K562 (cell line): ENCODE measurements around the gene LEAP2. TPM values are rescaled to one million over a fixed set of nuclear protein-coding genes. Genes with fewer than 3 reads are reported as not detected.

ENCODE experiments used
- ARID2 ChIP-seq: fragments of 450-650 bp; IDR thresholded peaks from 2 replicates; pipeline ENCODE4 v1.6.1; 2017; ENCODE audit warnings: antibody characterized with exemption, mild to moderate bottlenecking
- CBX3 ChIP-seq, 2 experiments: IDR thresholded peaks; 1 replicate in 1 of 2; 2 replicates in 1 of 2; pipeline ENCODE4 v1.6.1; 2012; ENCODE audit warnings: inconsistent platforms in 2 of 2, low read length in 2 of 2, borderline replicate concordance in 1 of 2, control low read depth in 1 of 2
- CCNT2 ChIP-seq: IDR thresholded peaks from 2 replicates; pipeline ENCODE4 v1.6.1; 2011; ENCODE audit warnings: borderline replicate concordance, low read depth, mild to moderate bottlenecking, moderate library complexity, mixed read lengths, low read length; ENCODE audit not compliant: insufficient read length; ENCODE audit errors: extremely low read depth
- CHD2 ChIP-seq: IDR thresholded peaks from 2 replicates; pipeline ENCODE4 v1.6.1; 2011; ENCODE audit warnings: low read depth, low read length
- E2F5 ChIP-seq: sonication (generic); formaldehyde crosslinking; IDR thresholded peaks from 2 replicates; pipeline ENCODE4 v1.8.0; 2022; ENCODE audit warnings: mild to moderate bottlenecking, missing genetic modification reagents
- GABPB1 ChIP-seq: sonication (generic); formaldehyde crosslinking; IDR thresholded peaks from 2 replicates; pipeline ENCODE4 v1.8.0; 2022; ENCODE audit warnings: mild to moderate bottlenecking, missing genetic modification reagents
- HMGN3 ChIP-seq: IDR thresholded peaks from 2 replicates; pipeline ENCODE4 v1.6.1; 2011; ENCODE audit warnings: borderline replicate concordance, low read depth, mild to moderate bottlenecking, mixed read lengths, low read length; ENCODE audit not compliant: insufficient read length; ENCODE audit errors: extremely low read depth
- KDM2B ChIP-seq: fragments of 250-450 bp; sonication (Bioruptor Pico); IDR thresholded peaks from 2 replicates; pipeline ENCODE4 v1.8.0; 2021; ENCODE audit warnings: mild to moderate bottlenecking, moderate library complexity
- MCM2 ChIP-seq: fragments of 450-650 bp; IDR thresholded peaks from 2 replicates; pipeline ENCODE4 v1.6.1; 2017; ENCODE audit warnings: low read depth, mild to moderate bottlenecking
- MTF1 ChIP-seq: fragments of 250-450 bp; sonication (Bioruptor Pico); IDR thresholded peaks from 2 replicates; pipeline ENCODE4 v1.9.0; 2021; ENCODE audit warnings: moderate library complexity, mild to moderate bottlenecking, inconsistent platforms, borderline replicate concordance
- NR3C1 ChIP-seq: sonication (generic); formaldehyde crosslinking; IDR thresholded peaks from 2 replicates; pipeline ENCODE4 v1.8.1; 2022; ENCODE audit warnings: missing genetic modification reagents
- POLR2B ChIP-seq: fragments of 450-650 bp; IDR thresholded peaks from 2 replicates; pipeline ENCODE4 v1.6.1; 2018; ENCODE audit warnings: low read depth; ENCODE audit not compliant: partially characterized antibody
- PTRF ChIP-seq: fragments of 450-650 bp; IDR thresholded peaks from 2 replicates; pipeline ENCODE4 v1.6.1; 2016; ENCODE audit warnings: mild to moderate bottlenecking, missing genetic modification characterization, missing compliant biosample characterization
- TAF1 ChIP-seq: IDR thresholded peaks from 2 replicates; pipeline ENCODE4 v1.6.1; 2011; ENCODE audit warnings: mild to moderate bottlenecking, low read length, moderate library complexity; ENCODE audit not compliant: insufficient read depth, control insufficient read depth, severe bottlenecking; ENCODE audit errors: extremely low read depth
- TAL1 ChIP-seq: fragments of 450-650 bp; IDR thresholded peaks from 2 replicates; pipeline ENCODE4 v1.6.1; 2016; ENCODE audit warnings: mild to moderate bottlenecking
- THAP7 ChIP-seq: fragments of 250-450 bp; sonication (Bioruptor Pico); IDR thresholded peaks from 2 replicates; pipeline ENCODE4 v1.5.0; 2021
- ZNF263 ChIP-seq: sonication (generic); formaldehyde crosslinking; IDR thresholded peaks from 2 replicates; pipeline ENCODE4 v1.8.0; 2022; ENCODE audit warnings: mild to moderate bottlenecking, missing genetic modification reagents, borderline replicate concordance
- ZNF431 ChIP-seq: sonication (generic); formaldehyde crosslinking; IDR thresholded peaks from 2 replicates; pipeline ENCODE4 v1.8.0; 2022; ENCODE audit warnings: mild to moderate bottlenecking, missing genetic modification reagents
- ZNF512 ChIP-seq: IDR thresholded peaks from 2 replicates; pipeline ENCODE4 v1.6.1; 2016; ENCODE audit warnings: missing genetic modification characterization, missing compliant biosample characterization
- polyA plus RNA-seq, 8 experiments: library from polyadenylated mRNA; depleted of rRNA in 4 of 8; stranded (reverse) in 5 of 8; unstranded in 3 of 8; fragments of >200 nt; fragmentation: Nextera tagmentation in 2 of 8; fragmentation: Illumina TruSeq in 1 of 8; extraction: Ambion mirVana in 2 of 8; extraction: Trizol in 1 of 8; gene quantifications; 2 replicates each; pipeline versions ENCODE4 v1.2.1 to v1.2.3, GENCODE V29; 2011 to 2014; ENCODE audit warnings: inconsistent platforms in 1 of 8, missing spikeins in 1 of 8
- total RNA-seq, 7 experiments: library from RNA; depleted of rRNA in 6 of 7; stranded (reverse); fragments of >200 nt in 6 of 7; fragmentation: Illumina TruSeq in 2 of 7; extraction: Trizol in 2 of 7; gene quantifications; 2 replicates each; pipeline versions ENCODE4 v1.2.1 to v1.2.3, GENCODE V29; 2011 to 2021; ENCODE audit warnings: low replicate concordance in 1 of 7

Gene LEAP2
- total and polyA plus RNA-seq, 9 of the 15 experiments (the other 6 are each of a cell fraction or from before 2014, with no cell fraction given): 1.1 to 5.6 (median 2.5) TPM

GRCh38 chr5:132829742-132830435, 43.6 kb upstream of the LEAP2 start (continued):
- no peak for TF ChIP-seq MCM2
- no peak for TF ChIP-seq POLR2B
- TF ChIP-seq ZNF263 (CRISPR knock-in tag): no peak
- TF ChIP-seq HMGN3: peak; percentile 3
- TF ChIP-seq NR3C1: peak; percentile 24; the same call in 1 of the 2 replicates
- peak in 1 of 2 experiments; percentile 48; a peak in 1 of 3 replicates for TF ChIP-seq CBX3 (IDR thresholded peaks at IDR 0.05; ENCODE audit: borderline replicate concordance in 1 of 2, low read length in 2 of 2)
- TF ChIP-seq ARID2: no peak
- TF ChIP-seq E2F5: 0 out of 2 replicates have a peak, but pooled peaks have one; percentile 88
- TF ChIP-seq KDM2B (CRISPR knock-in tag): 0 out of 2 replicates have a peak, but pooled peaks have one; percentile 11
- TF ChIP-seq THAP7 (CRISPR knock-in tag): no peak
- TF ChIP-seq CHD2: no peak; the same call in 1 of the 2 replicates
- TF ChIP-seq ZNF431 (CRISPR knock-in tag): peak; percentile 65; the same call in 1 of the 2 replicates
- peak; percentile 74 for TF ChIP-seq CCNT2
- no peak for TF ChIP-seq ZNF512 (tag)
- no peak for TF ChIP-seq MTF1 (CRISPR knock-in tag)
- TF ChIP-seq TAF1: peak; percentile 62
- TF ChIP-seq TAL1: 0 out of 2 replicates have a peak, but pooled peaks have one; percentile 6
- TF ChIP-seq PTRF (tag): no peak
- peak; percentile 62 for TF ChIP-seq GABPB1 (CRISPR knock-in tag)
